ENCODE results near the gene RFX4. TPM values are rescaled to one million over a fixed set of nuclear protein-coding genes. Genes with fewer than 3 reads are reported as not detected.

RFX4 gene
- total RNA-seq, 4 donors from 2014 or later = not detected

- H3K4me1 ChIP-seq = no peaks in the 10 kb centered on the region
- no peak for DNase-seq (ENCODE audit: extremely low spot score)
- H3K27ac ChIP-seq (replicated peaks in 1 of 4) = no peak overlapping the region
- 66% methylated on average over 9 of the region's 9 CpGs for WGBS
- no peak overlapping the region for H3K4me3 ChIP-seq
- H3K9me3 ChIP-seq = peaks cover 0 to 18% (median 6%) of the 10 kb centered on the region in 4 donors
- peaks cover 0 to 29% (median 3%) of the 10 kb centered on the region in 4 donors for H3K27me3 ChIP-seq
- intact Hi-C loops (cut with DNase I) = no loop called here
- no peaks in the 10 kb centered on the region for H3K36me3 ChIP-seq
- no peak for TF ChIP-seq CTCF (IDR thresholded peaks at IDR 0.05)
- TF ChIP-seq POLR2A (IDR thresholded peaks at IDR 0.05; ENCODE audit: low read depth) = no peak
- TF ChIP-seq POLR2AphosphoS5 (IDR thresholded peaks at IDR 0.05) = no peak
- no peak for TF ChIP-seq EP300 (IDR thresholded peaks at IDR 0.05)
Observed at GRCh38 chr12:106564678-106565329, 18.0 kb upstream of the RFX4 start.

GRCh38 chr12:106566771-106567170 lies 16.0 kb upstream of the RFX4 start:
- no peak overlapping the region for H3K4me3 ChIP-seq
- intact Hi-C loops (cut with DNase I) = no loop called here

GRCh38 chr12:106573239-106573638 lies 9.6 kb upstream of the RFX4 start:
- no peak overlapping the region for H3K4me3 ChIP-seq
- peaks cover 0 to 22% (median 1%) of the 10 kb centered on the region in 4 donors for H3K27me3 ChIP-seq
- H3K4me1 ChIP-seq = no peaks in the 10 kb centered on the region
- H3K9me3 ChIP-seq = no peaks in the 10 kb centered on the region
- no peaks in the 10 kb centered on the region for H3K36me3 ChIP-seq
- TF ChIP-seq EP300 (IDR thresholded peaks at IDR 0.05) = no peak
- no peak for TF ChIP-seq POLR2AphosphoS5 (IDR thresholded peaks at IDR 0.05)
- TF ChIP-seq POLR2A (IDR thresholded peaks at IDR 0.05; ENCODE audit: low read depth) = no peak
- TF ChIP-seq CTCF (IDR thresholded peaks at IDR 0.05) = no peak
- DNase-seq (ENCODE audit: extremely low spot score) = no peak
- intact Hi-C loops (cut with DNase I) = no loop called here
- H3K27ac ChIP-seq (replicated peaks in 1 of 4) = no peak overlapping the region

More at GRCh38 chr12:106566771-106567170, 16.0 kb upstream of the RFX4 start:
- no peak overlapping the region for H3K27ac ChIP-seq (replicated peaks in 1 of 4)
- peaks cover 0 to 24% (median 3%) of the 10 kb centered on the region in 4 donors for H3K27me3 ChIP-seq
- TF ChIP-seq POLR2AphosphoS5 (IDR thresholded peaks at IDR 0.05) = no peak
- TF ChIP-seq EP300 (IDR thresholded peaks at IDR 0.05) = no peak
- TF ChIP-seq CTCF (IDR thresholded peaks at IDR 0.05) = no peak
- TF ChIP-seq POLR2A (IDR thresholded peaks at IDR 0.05; ENCODE audit: low read depth) = no peak
- WGBS = 73% methylated on average over 3 of the region's 3 CpGs
- no peak for DNase-seq (ENCODE audit: extremely low spot score)
- H3K36me3 ChIP-seq = no peaks in the 10 kb centered on the region
- H3K4me1 ChIP-seq = no peaks in the 10 kb centered on the region
- H3K9me3 ChIP-seq = no peaks in the 10 kb centered on the region

- Histone ChIP-seq H3K9me3 (no peaks in the 10 kb centered on the region), H3K27ac (replicated peaks in 1 of 4) (no peak overlapping the region), H3K27me3 (peaks cover 0 to 53% (median 26%) of the 10 kb centered on the region in 4 donors), H3K4me3 (no peak overlapping the region), H3K4me1 (peaks cover 14 to 17% (median 16%) of the 10 kb centered on the region in 4 donors), H3K36me3 (no peaks in the 10 kb centered on the region)
- intact Hi-C loops (cut with DNase I) = no loop called here
- no peak for TF ChIP-seq POLR2A (IDR thresholded peaks at IDR 0.05; ENCODE audit: low read depth)
- TF ChIP-seq EP300 (IDR thresholded peaks at IDR 0.05) = no peak
- TF ChIP-seq CTCF (IDR thresholded peaks at IDR 0.05) = no peak
- no peak for TF ChIP-seq POLR2AphosphoS5 (IDR thresholded peaks at IDR 0.05)
- DNase-seq (ENCODE audit: extremely low spot score) = no peak
- 89% methylated on average over 2 of the region's 2 CpGs for WGBS
Observed at GRCh38 chr12:106576848-106577247, 6.0 kb upstream of the RFX4 start.
